GM12891 (cell line): Measurements from ENCODE around the gene DCP1A.

Experiments
- PAX5 ChIP-seq: IDR thresholded peaks from 2 replicates; pipeline ENCODE4 v1.6.1; 2011; ENCODE audit warnings: low read length, moderate library complexity, mild to moderate bottlenecking; ENCODE audit not compliant: insufficient read depth, severe bottlenecking
- POLR2A ChIP-seq: IDR thresholded peaks from 2 replicates; pipeline ENCODE4 v1.6.1; 2011; ENCODE audit warnings: low read depth, low read length, control low read depth
- POLR2AphosphoS5 ChIP-seq: IDR thresholded peaks from 2 replicates; pipeline ENCODE4 v1.6.1; 2011; ENCODE audit warnings: low read depth, low read length, control low read depth
- POU2F2 ChIP-seq: IDR thresholded peaks from 2 replicates; pipeline ENCODE4 v1.6.1; 2011; ENCODE audit warnings: low read depth, mild to moderate bottlenecking, control low read depth, low read length, moderate library complexity
- SPI1 ChIP-seq: IDR thresholded peaks from 2 replicates; pipeline ENCODE4 v1.6.1; 2011; ENCODE audit warnings: low read depth, low read length, control low read depth
- TAF1 ChIP-seq: IDR thresholded peaks from 2 replicates; pipeline ENCODE4 v1.6.1; 2011; ENCODE audit warnings: low read depth, low read length, control low read depth

- TF ChIP-seq POLR2A (no peak), SPI1 (no peak), POLR2AphosphoS5 (0 out of 2 replicates have a peak, but pooled peaks have one; percentile 35), PAX5 (no peak), TAF1 (no peak), POU2F2 (no peak)
Measured at GRCh38 chr3:53234130-53234840, 113.1 kb downstream of the DCP1A start.
